ENCODE results near the gene HS6ST3. TPM values are rescaled to one million over a fixed set of nuclear protein-coding genes. Genes with fewer than 3 reads are reported as not detected.

HS6ST3 gene
- total and polyA plus RNA-seq, 2 of the 13 experiments (the other 11 are each of a cell fraction or from before 2014, with no cell fraction given) = not detected

GRCh38 chr13:96090240-96091101 lies 564 bp downstream of the HS6ST3 start:
- TF ChIP-seq KLF13 (CRISPR knock-in tag; IDR thresholded peaks at IDR 0.05) = no peak
- 0 out of 2 replicates have a peak, but pooled peaks have one; percentile 38 for TF ChIP-seq ZNF777 (CRISPR knock-in tag; IDR thresholded peaks at IDR 0.05)
- TF ChIP-seq EZH2 (conservative IDR thresholded peaks at IDR 0.05; ENCODE audit: low read depth, low read length) = peak; percentile 41; the same call in 1 of the 2 replicates
- TF ChIP-seq ZNF687 (CRISPR knock-in tag; IDR thresholded peaks at IDR 0.05) = 0 out of 2 replicates have a peak, but pooled peaks have one; percentile 4
- Histone ChIP-seq H3K4me2 (ENCODE audit: low read depth, low read length) (peak overlapping the region; percentile 80), H4K20me1 (ENCODE audit: insufficient read depth, low read length) (no peaks in the 10 kb centered on the region), H3K27me3 (ENCODE audit: control insufficient read depth in 1 of 2, insufficient read depth in 2 of 2, low read length in 2 of 2) (peaks cover 6 to 35% of the 10 kb centered on the region in 2 experiments), H3K9me3 (ENCODE audit: low read length) (no peaks in the 10 kb centered on the region), H3K36me3 (replicated peaks in 1 of 2; ENCODE audit: control insufficient read depth in 1 of 2, insufficient read depth in 2 of 2, low read length in 2 of 2) (no peaks in the 10 kb centered on the region), H3K4me1 (ENCODE audit: insufficient read depth, low read length) (0 out of 2 replicates have a peak, but pooled peaks cover 6% of the 10 kb centered on the region), H3K4me3 (replicated peaks in 1 of 3; ENCODE audit: insufficient read depth in 1 of 3, low read depth in 2 of 3, low read length in 3 of 3) (peak overlapping the region; percentile 30 to 74 (median 59); a peak in 4 of 6 replicates), H3K79me2 (ENCODE audit: insufficient read depth, low read length) (no peaks in the 10 kb centered on the region), H2AFZ (ENCODE audit: low read length) (no peak overlapping the region), H3K27ac (ENCODE audit: extremely low read length, insufficient read depth, low read length) (no peak overlapping the region), H3K9ac (ENCODE audit: insufficient read depth, low read depth, low read length) (no peak overlapping the region)
- no TSS peak for BruUV-seq (replicated peaks)
- ChIA-PET CTCF (ENCODE audit: low intra/inter-chr PET ratio, low total read pairs) (no interaction called here), POLR2A (no interaction called here)
- in situ Hi-C loops (cut with HindIII; ENCODE audit: extremely low pct_ligation_motif_present, low pct_unique_long_range_greater_than_20kb) = no loop called here
- ATAC-seq (peak; percentile 59), FAIRE-seq (no peak), DNase-seq (ENCODE audit: low spot score) (no peak)
- no CpG with 5 or more reads among the region's 133 CpGs for WGBS (ENCODE audit: low lambda C conversion rate)
- intact Hi-C loops (cut with micrococcal nuclease; ENCODE audit: unreplicated experiment) = no loop called here
